ENCODE data around the gene GGA2. TPM values are rescaled to one million over a fixed set of nuclear protein-coding genes. Genes with fewer than 3 reads are reported as not detected.

Gene GGA2
- total RNA-seq, 3 donors from 2014 or later (not counting 1 experiment from before 2014, with no cell fraction given): 129 to 134 (median 131) TPM

DNA sequence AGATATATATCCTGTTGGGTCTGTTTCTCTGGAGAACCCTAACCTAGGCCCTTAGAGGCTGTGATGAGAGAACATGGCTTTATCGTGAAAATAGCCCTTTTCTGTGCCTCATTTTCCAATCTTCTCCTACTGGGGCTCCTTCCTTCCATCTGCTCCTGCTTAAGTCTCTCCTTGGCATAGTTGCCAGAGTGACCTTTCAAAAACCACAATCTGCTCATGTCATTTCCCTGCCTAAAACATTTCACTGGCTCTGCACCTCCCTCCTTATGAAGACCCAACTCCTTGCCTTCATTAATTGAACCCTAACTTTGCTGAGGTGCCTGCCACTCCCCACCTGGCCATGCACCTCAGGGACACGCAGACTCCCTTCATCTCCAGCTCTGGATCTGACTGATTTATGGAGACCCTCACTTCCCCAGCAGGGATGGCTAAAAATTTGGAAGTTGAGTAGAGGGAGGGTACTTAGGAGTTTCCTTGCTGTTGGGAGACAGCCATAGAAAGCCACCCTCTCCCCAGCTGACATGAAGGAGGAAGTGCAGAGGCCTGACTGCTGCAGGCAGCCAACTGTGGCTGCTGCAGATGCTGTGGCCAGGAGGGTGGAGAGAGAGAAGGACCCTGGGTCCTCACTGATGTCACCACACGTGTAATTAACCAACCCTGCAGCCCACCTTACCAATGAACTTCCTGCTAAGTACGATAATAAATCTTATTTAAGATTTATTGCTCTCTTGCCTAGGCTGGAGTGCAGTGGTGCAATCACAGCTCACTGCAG is 6.3 kb upstream of the GGA2 start:
- Mint-ChIP-seq H3K27ac (no peak overlapping the region), H3K36me3 (no peaks in the 10 kb centered on the region), H3K9me3 (no peaks in the 10 kb centered on the region), H3K4me3 (no peak overlapping the region), H3K4me1 (peaks cover 6 to 7% of the 10 kb centered on the region in 2 donors), H3K27me3 (ENCODE audit: low read depth in 2 of 2) (no peaks in the 10 kb centered on the region)
- 51% methylated on average over 3 of the region's 4 CpGs for WGBS (ENCODE audit: insufficient coverage)
- Histone ChIP-seq H3K4me1 (ENCODE audit: control insufficient read depth, insufficient read depth, low read length) (peaks cover 27% of the 10 kb centered on the region), H3K4me3 (ENCODE audit: low read length) (no peak overlapping the region), H3K9me3 (ENCODE audit: control insufficient read depth, insufficient read depth, low read length) (no peaks in the 10 kb centered on the region), H3K36me3 (ENCODE audit: control insufficient read depth, insufficient read depth, low read length) (no peaks in the 10 kb centered on the region), H3K27me3 (ENCODE audit: control insufficient read depth, insufficient read depth, low read length) (no peaks in the 10 kb centered on the region), H3K27ac (ENCODE audit: low read length) (no peak overlapping the region)
- intact Hi-C loops (cut with micrococcal nuclease): no loop called here
- TF ChIP-seq, protein P1, sequence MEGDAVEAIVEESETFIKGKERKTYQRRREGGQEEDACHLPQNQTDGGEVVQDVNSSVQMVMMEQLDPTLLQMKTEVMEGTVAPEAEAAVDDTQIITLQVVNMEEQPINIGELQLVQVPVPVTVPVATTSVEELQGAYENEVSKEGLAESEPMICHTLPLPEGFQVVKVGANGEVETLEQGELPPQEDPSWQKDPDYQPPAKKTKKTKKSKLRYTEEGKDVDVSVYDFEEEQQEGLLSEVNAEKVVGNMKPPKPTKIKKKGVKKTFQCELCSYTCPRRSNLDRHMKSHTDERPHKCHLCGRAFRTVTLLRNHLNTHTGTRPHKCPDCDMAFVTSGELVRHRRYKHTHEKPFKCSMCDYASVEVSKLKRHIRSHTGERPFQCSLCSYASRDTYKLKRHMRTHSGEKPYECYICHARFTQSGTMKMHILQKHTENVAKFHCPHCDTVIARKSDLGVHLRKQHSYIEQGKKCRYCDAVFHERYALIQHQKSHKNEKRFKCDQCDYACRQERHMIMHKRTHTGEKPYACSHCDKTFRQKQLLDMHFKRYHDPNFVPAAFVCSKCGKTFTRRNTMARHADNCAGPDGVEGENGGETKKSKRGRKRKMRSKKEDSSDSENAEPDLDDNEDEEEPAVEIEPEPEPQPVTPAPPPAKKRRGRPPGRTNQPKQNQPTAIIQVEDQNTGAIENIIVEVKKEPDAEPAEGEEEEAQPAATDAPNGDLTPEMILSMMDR (IDR thresholded peaks at IDR 0.05): no peak
- no peak for ATAC-seq
- no peak for DNase-seq

DNA sequence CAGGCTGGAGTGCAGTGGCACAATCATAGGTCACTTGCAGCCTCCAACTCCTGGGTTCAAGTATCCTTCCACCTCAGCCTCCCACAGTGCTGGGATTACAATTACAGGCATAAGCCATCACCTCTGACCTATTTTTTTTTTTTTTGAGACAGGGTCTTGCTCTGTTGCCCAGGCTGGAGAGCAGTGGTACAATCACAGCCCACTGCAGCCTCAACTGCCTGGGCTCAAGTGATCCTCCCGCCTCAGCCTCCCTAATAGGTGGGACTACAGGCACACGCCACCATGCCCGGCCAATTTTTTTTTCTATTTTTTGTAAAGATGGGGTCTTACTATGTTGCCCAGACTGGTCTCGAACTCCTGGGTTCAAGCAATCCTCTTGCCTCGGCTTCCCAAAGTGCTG is 5.6 kb upstream of the GGA2 start:
- Histone ChIP-seq H3K36me3 (ENCODE audit: control insufficient read depth, insufficient read depth, low read length) (no peaks in the 10 kb centered on the region), H3K9me3 (ENCODE audit: control insufficient read depth, insufficient read depth, low read length) (no peaks in the 10 kb centered on the region), H3K27ac (ENCODE audit: low read length) (no peak overlapping the region), H3K4me3 (ENCODE audit: low read length) (no peak overlapping the region), H3K27me3 (ENCODE audit: control insufficient read depth, insufficient read depth, low read length) (no peaks in the 10 kb centered on the region), H3K4me1 (ENCODE audit: control insufficient read depth, insufficient read depth, low read length) (peaks cover 30% of the 10 kb centered on the region)
- TF ChIP-seq, protein P1 (IDR thresholded peaks at IDR 0.05): no peak
- H3K4me3 Mint-ChIP-seq: no peak overlapping the region
- H3K36me3 Mint-ChIP-seq: no peaks in the 10 kb centered on the region
- H3K4me1 Mint-ChIP-seq: peaks cover 7% of the 10 kb centered on the region in 2 donors
- no peaks in the 10 kb centered on the region for H3K27me3 Mint-ChIP-seq (ENCODE audit: low read depth in 2 of 2)
- intact Hi-C loops (cut with micrococcal nuclease): no loop called here
- no peak for DNase-seq
- no peak for ATAC-seq
- H3K9me3 Mint-ChIP-seq: no peaks in the 10 kb centered on the region
- no peak overlapping the region for H3K27ac Mint-ChIP-seq
- WGBS (ENCODE audit: insufficient coverage): 97% methylated on average over 5 of the region's 5 CpGs

DNA sequence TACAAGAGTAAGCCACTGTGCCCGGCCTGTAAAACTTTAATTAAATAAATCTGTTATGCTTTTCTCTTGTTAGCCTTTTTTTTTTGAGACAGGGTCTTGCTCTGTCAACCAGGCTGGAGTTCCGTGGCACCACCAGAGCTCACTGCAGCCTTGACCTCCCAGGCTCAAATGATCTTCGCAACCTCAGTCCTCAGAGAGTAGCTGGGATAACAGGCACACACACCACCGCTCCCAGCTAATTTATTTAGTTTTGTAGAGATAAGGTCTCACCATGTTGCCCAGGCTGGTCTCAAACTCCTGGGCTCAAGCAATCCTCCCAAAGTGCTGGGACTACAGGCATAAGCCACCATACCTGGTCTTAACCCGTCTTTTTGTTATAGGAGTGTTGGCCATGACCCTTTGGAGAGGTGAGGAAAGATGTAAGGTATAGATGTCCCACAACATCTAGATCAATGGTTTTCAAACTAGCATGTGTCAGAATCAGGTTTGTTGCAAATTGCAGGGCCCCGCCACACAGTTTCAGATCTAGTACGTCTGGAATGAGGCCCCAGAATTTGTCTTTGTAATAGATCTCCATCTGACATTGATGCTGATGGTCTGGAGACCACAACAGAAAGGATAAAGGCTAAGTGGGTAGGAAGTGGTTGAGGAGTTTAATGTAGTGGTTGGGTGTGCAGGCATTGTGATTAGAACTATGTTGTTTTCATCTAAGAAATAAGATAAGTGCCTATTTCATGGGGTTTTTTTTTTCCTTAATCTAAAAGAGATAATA is 4.3 kb upstream of the GGA2 start:
- intact Hi-C loops (cut with micrococcal nuclease): no loop called here
- peaks cover 12 to 16% of the 10 kb centered on the region in 2 donors for H3K4me1 Mint-ChIP-seq
- Histone ChIP-seq H3K4me1 (ENCODE audit: control insufficient read depth, insufficient read depth, low read length) (peaks cover 28% of the 10 kb centered on the region), H3K4me3 (ENCODE audit: low read length) (no peak overlapping the region), H3K27me3 (ENCODE audit: control insufficient read depth, insufficient read depth, low read length) (no peaks in the 10 kb centered on the region), H3K36me3 (ENCODE audit: control insufficient read depth, insufficient read depth, low read length) (no peaks in the 10 kb centered on the region), H3K9me3 (ENCODE audit: control insufficient read depth, insufficient read depth, low read length) (no peaks in the 10 kb centered on the region), H3K27ac (ENCODE audit: low read length) (no peak overlapping the region)
- H3K27me3 Mint-ChIP-seq (ENCODE audit: low read depth in 2 of 2): no peaks in the 10 kb centered on the region
- no peaks in the 10 kb centered on the region for H3K36me3 Mint-ChIP-seq
- H3K27ac Mint-ChIP-seq: peak overlapping the region in 1 of 2 donors; percentile 56
- WGBS (ENCODE audit: insufficient coverage): 54% methylated on average over 6 of the region's 7 CpGs
- no peak overlapping the region for H3K4me3 Mint-ChIP-seq
- DNase-seq: peak in 1 of 2 donors; percentile 68
- ATAC-seq: no peak
- no peaks in the 10 kb centered on the region for H3K9me3 Mint-ChIP-seq
- TF ChIP-seq, protein P1 (IDR thresholded peaks at IDR 0.05): no peak

All from natural killer cell (primary cell).